Prostate gland (tissue), 2 donors: ENCODE measurements around the gene LRRC4B.

Experiments used
- POLR2A ChIP-seq: fragments of 450-650 bp; IDR thresholded peaks from one replicate; pipeline ENCODE4 v1.6.1; 2016; ENCODE audit warnings: antibody characterized with exemption, mild to moderate bottlenecking
- TF ChIP-seq, protein P1 (sequence below), 4 experiments: fragments of 200-600 bp in 2 of 4; fragments of 450-650 bp in 2 of 4; sonication (generic) in 2 of 4; IDR thresholded peaks; 1 replicate in 3 of 4; 2 replicates in 1 of 4; pipeline ENCODE4 v1.5.1; 2016 to 2019; ENCODE audit warnings: antibody characterized with exemption in 4 of 4, mild to moderate bottlenecking in 2 of 4, moderate library complexity in 2 of 4

DNA sequence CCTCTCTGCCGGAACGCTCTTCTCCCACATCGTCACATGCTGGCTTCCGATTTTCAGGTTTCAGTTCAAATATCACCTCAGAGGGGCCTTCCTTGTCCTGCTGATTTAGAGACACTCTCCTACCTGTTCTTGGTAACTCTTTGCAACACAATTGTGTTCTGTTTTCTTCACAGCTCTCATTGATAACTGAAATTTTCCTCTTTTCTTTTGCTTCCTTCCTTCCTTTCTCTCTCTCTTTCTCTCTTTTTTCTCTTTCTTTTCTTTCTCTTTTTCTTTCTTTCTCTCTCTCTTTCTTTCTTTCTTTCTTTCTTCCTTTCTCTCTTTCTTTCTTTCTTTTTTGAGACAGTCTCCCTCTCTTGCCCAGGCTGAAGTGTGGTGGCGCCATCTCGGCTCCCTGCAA lies 12.0 kb upstream of the LRRC4B start:
- TF ChIP-seq, protein P1, sequence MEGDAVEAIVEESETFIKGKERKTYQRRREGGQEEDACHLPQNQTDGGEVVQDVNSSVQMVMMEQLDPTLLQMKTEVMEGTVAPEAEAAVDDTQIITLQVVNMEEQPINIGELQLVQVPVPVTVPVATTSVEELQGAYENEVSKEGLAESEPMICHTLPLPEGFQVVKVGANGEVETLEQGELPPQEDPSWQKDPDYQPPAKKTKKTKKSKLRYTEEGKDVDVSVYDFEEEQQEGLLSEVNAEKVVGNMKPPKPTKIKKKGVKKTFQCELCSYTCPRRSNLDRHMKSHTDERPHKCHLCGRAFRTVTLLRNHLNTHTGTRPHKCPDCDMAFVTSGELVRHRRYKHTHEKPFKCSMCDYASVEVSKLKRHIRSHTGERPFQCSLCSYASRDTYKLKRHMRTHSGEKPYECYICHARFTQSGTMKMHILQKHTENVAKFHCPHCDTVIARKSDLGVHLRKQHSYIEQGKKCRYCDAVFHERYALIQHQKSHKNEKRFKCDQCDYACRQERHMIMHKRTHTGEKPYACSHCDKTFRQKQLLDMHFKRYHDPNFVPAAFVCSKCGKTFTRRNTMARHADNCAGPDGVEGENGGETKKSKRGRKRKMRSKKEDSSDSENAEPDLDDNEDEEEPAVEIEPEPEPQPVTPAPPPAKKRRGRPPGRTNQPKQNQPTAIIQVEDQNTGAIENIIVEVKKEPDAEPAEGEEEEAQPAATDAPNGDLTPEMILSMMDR (IDR thresholded peaks at IDR 0.05) = no peak
- TF ChIP-seq POLR2A = no peak
